Measurements from ENCODE around the gene EPS15. TPM values are rescaled to one million over a fixed set of nuclear protein-coding genes. Genes with fewer than 3 reads are reported as not detected.
A peak's percentile ranks its signal among the peaks of the same experiment; 100 is the strongest.
"Not testable (repeated sequence)": the region's sequence is repeated elsewhere in the genome, so short reads cannot be mapped to it uniquely, and the experiment has no call there.

EPS15 gene
- polyA plus RNA-seq, 3 donors from 2014 or later: 28.9 to 49.4 (median 34.9) TPM

- Mint-ChIP-seq H3K9me3 (peaks cover 0 to 2% (median 0%) of the 10 kb centered on the region in 6 donors), H3K4me3 (no peak overlapping the region), H3K36me3 (peaks cover 15 to 37% (median 33%) of the 10 kb centered on the region in 3 donors), H3K27me3 (ENCODE audit: low read depth in 3 of 3) (no peaks in the 10 kb centered on the region), H3K4me1 (peaks cover 1 to 6% of the 10 kb centered on the region in 2 donors), H3K27ac (no peak overlapping the region)
- DNase-seq: no peak
Observed at GRCh38 chr1:51463561-51463960, 55.5 kb downstream of the EPS15 start.

DNA sequence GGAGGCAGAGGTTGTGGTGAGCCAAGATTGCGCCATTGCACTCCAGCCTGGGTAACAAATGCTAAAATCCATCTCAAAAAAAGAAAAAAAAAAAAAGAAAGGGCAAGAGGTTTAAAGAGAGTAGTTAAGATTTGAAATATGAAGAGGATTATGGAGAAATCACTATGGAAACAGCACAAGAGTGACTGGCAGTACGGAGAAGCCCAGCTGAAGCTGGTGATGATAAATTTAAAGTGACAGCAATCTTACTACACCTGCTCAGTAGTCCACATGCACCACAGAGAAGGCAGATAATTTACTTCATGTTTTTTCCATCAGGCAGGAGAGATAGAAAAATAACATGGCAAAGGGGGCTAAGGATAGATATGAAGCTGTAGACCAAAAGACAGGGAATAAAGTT, 56.8 kb downstream of the EPS15 start:
- Mint-ChIP-seq H3K27ac (peak overlapping the region in 1 of 6 donors; percentile 74), H3K36me3 (peaks cover 19 to 42% (median 36%) of the 10 kb centered on the region in 3 donors)
- DNase-seq; H3K27me3 Mint-ChIP-seq (ENCODE audit: low read depth in 3 of 3); H3K4me1 Mint-ChIP-seq; H3K4me3 Mint-ChIP-seq; H3K9me3 Mint-ChIP-seq: not testable (repeated sequence)

GRCh38 chr1:51454554-51454953, 64.5 kb downstream of the EPS15 start:
- Mint-ChIP-seq H3K4me1 (no peaks in the 10 kb centered on the region), H3K36me3 (peaks cover 13 to 31% (median 19%) of the 10 kb centered on the region in 3 donors), H3K9me3 (no peaks in the 10 kb centered on the region), H3K27me3 (ENCODE audit: low read depth in 3 of 3) (peaks cover 0 to 1% (median 0%) of the 10 kb centered on the region in 3 donors), H3K27ac (no peak overlapping the region), H3K4me3 (no peak overlapping the region)
- DNase-seq: no peak

- no peak overlapping the region for H3K4me3 Mint-ChIP-seq
- peaks cover 9 to 24% (median 19%) of the 10 kb centered on the region in 3 donors for H3K36me3 Mint-ChIP-seq
- H3K27me3 Mint-ChIP-seq (ENCODE audit: low read depth in 3 of 3): peaks cover 0 to 1% (median 0%) of the 10 kb centered on the region in 3 donors
- peaks cover 0 to under 1% of the 10 kb centered on the region in 2 donors for H3K4me1 Mint-ChIP-seq
- no peak overlapping the region for H3K27ac Mint-ChIP-seq
- DNase-seq: no peak
- no peaks in the 10 kb centered on the region for H3K9me3 Mint-ChIP-seq
Observed at GRCh38 chr1:51453010-51453409, 66.1 kb downstream of the EPS15 start.

DNA sequence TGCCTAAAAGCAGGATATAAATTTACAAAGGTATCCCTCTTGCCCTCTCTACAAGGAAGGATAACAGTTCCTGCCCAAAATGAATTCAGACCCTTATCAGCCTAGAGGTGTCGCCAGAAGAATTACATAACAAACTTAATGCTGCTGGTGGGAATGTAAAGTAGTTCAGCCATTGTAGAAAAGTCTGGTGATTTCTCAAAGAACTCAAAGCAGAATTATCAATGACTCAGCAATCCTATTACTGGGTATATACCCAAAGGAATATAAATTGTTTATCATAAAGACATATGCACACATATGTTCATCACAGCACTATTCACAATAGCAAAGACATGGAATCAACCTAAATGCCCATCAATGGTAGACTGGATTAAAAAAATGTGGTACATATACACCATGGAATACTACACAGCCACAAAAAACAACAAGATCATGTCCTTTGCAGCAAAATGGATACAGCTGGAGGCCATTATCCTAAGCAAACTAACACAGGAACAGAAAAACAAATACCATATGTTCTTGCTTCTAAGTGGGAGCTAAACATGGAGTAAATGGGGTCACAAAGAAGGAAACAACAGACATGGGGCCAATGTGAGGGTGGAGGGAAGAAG, 70.1 kb downstream of the EPS15 start:
- Mint-ChIP-seq H3K27ac (peak overlapping the region in 1 of 6 donors; percentile 24), H3K4me1 (peaks cover 8 to 13% of the 10 kb centered on the region in 2 donors), H3K36me3 (peaks cover 11 to 23% (median 19%) of the 10 kb centered on the region in 3 donors)
- H3K4me3 Mint-ChIP-seq; DNase-seq; H3K9me3 Mint-ChIP-seq; H3K27me3 Mint-ChIP-seq (ENCODE audit: low read depth in 3 of 3): not testable (repeated sequence)

DNA sequence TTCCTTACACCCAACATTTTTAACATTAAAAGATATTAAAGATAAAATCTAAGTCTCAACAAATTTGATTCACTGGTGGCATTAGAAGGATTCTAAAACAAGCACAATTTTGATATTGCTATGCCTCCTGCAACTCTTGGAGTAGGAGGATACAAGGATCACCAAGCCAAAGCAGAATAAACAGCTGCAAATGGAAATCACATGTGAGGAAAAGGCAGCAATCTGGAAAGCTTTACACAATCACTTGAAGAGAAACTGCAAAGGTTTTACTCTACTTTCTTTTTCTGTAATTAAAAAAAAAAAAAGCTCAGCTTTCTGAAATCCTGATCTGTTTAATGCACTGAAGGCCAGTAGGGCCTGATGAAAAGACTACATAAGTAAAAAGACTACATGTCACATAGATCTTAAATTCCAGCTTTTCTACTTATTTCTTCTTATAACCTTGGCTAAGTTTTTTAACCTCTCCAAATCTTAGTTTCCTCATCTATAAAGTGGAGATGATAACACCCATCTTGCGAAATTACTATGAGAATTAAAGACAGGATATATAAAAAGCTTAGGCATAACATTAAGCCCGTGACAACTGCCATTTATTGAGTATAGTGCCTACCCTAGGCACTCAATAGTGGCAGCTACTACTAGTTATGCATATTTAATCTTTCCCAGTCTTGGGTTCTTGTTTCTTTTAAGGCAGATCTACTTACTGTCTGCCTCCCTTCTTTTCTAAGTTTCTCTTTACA, 73.5 kb downstream of the EPS15 start:
- H3K4me1 Mint-ChIP-seq: peaks cover 37 to 43% of the 10 kb centered on the region in 2 donors
- no peak for DNase-seq
- no peak overlapping the region for H3K4me3 Mint-ChIP-seq
- no peaks in the 10 kb centered on the region for H3K9me3 Mint-ChIP-seq
- no peaks in the 10 kb centered on the region for H3K27me3 Mint-ChIP-seq (ENCODE audit: low read depth in 3 of 3)
- peak overlapping the region in 3 of 6 donors; percentile 16 to 66 (median 50) for H3K27ac Mint-ChIP-seq
- H3K36me3 Mint-ChIP-seq: peaks cover 11 to 26% (median 17%) of the 10 kb centered on the region in 3 donors

- Mint-ChIP-seq H3K27ac (peak overlapping the region in 2 of 6 donors; percentile 17 to 66), H3K4me3 (no peak overlapping the region), H3K36me3 (peaks cover 11 to 21% (median 16%) of the 10 kb centered on the region in 3 donors), H3K9me3 (no peaks in the 10 kb centered on the region), H3K27me3 (ENCODE audit: low read depth in 3 of 3) (no peaks in the 10 kb centered on the region), H3K4me1 (peaks cover 37 to 43% of the 10 kb centered on the region in 2 donors)
- DNase-seq: no peak
Observed at GRCh38 chr1:51444534-51445192, 74.4 kb downstream of the EPS15 start.

DNA sequence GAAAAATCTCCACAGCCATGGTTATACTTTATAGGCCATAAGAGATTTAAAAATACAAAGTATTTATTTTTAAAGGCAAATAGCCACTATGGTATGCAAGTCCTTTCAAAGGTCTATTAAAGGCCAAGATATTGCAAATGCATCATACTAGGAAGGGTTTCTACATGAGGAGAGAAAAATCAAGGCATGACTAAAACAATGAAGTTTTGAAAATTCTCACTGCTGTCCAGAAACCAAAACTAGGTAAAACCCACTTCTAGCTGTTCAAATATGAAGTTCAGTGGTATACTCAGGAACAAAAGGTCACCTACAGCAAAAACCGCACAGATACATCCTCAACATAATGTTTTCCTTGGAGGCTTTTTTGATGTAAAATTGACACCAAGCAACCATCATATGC, 75.0 kb downstream of the EPS15 start:
- DNase-seq: no peak
- no peak overlapping the region for H3K4me3 Mint-ChIP-seq
- no peaks in the 10 kb centered on the region for H3K27me3 Mint-ChIP-seq (ENCODE audit: low read depth in 3 of 3)
- peaks cover 10 to 23% (median 11%) of the 10 kb centered on the region in 3 donors for H3K36me3 Mint-ChIP-seq
- H3K27ac Mint-ChIP-seq: peak overlapping the region in 3 of 6 donors; percentile 29 to 51 (median 37)
- H3K4me1 Mint-ChIP-seq: peaks cover 37 to 44% of the 10 kb centered on the region in 2 donors
- no peaks in the 10 kb centered on the region for H3K9me3 Mint-ChIP-seq

- DNase-seq: no peak
- H3K4me3 Mint-ChIP-seq: no peak overlapping the region
- peaks cover 9 to 29% (median 15%) of the 10 kb centered on the region in 3 donors for H3K36me3 Mint-ChIP-seq
- H3K27ac Mint-ChIP-seq: peak overlapping the region in 1 of 6 donors; percentile 59
- no peaks in the 10 kb centered on the region for H3K27me3 Mint-ChIP-seq (ENCODE audit: low read depth in 3 of 3)
- peaks cover 42 to 49% of the 10 kb centered on the region in 2 donors for H3K4me1 Mint-ChIP-seq
- no peaks in the 10 kb centered on the region for H3K9me3 Mint-ChIP-seq
Observed at GRCh38 chr1:51443555-51443954, 75.5 kb downstream of the EPS15 start.

DNA sequence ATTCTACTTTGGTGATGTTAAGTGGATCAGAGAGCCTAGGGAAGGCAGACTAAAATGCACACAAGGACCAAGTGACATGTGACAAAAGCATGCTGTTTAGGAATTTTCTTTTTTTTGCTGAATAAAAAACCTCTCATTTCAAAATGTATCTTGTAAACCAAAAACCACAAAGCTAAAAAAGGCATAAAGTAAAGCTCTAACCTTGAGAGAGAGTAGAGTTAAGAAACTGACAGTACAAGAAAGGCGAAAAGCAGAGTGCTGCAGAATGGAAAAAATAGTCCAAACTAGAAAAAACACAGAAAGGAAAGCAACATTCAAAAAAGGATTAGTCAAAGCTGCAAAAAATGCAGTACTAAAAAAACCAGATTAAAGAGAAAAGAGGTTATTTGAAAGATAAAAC, 76.5 kb downstream of the EPS15 start:
- Mint-ChIP-seq H3K27ac (peak overlapping the region; percentile 6 to 90 (median 74)), H3K9me3 (no peaks in the 10 kb centered on the region), H3K4me1 (peaks cover 38 to 46% of the 10 kb centered on the region in 2 donors), H3K4me3 (peak overlapping the region in 4 of 5 donors; percentile 19 to 76 (median 44)), H3K27me3 (ENCODE audit: low read depth in 3 of 3) (no peaks in the 10 kb centered on the region), H3K36me3 (peaks cover 9 to 29% (median 15%) of the 10 kb centered on the region in 3 donors)
- peak in 2 of 3 donors; percentile 3 for DNase-seq

DNA sequence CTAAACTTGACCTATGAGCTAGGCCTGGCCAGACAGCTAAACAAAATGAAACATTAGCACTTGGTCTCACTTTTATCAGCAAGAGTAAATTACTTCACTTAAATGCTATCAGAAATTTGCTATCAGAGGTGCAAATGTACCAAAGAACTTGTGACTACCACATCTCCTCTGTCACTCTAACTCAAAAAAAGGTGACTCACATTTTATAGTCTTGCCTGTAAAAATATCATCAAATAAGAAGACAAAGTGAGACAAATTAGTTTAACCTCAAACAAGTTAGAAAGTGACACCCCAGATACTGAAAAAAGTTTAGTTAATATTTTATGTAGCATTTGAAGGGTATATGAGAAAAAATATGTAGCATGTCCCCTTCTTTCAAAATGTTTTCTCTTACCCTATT, 76.9 kb downstream of the EPS15 start:
- peaks cover 36 to 42% of the 10 kb centered on the region in 2 donors for H3K4me1 Mint-ChIP-seq
- H3K36me3 Mint-ChIP-seq: peaks cover 9 to 26% (median 15%) of the 10 kb centered on the region in 3 donors

DNA sequence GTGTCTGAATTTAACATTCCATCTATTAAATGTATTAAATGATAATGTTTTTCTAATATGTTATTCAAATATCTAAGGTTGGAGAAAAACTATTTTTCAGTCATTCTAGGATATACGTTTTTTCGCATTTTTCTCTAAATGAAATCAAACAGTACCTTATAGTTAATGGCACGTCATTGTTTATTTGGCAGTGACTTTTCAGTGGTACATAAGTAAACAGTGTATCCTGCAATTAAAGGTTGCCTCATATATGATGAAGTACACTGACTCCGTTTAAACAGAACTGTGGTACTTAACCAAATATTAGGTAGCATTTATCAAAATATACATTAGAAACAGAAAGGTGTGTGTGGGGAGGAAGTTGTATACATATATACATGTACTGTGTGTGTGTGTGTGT, 79.2 kb downstream of the EPS15 start:
- Mint-ChIP-seq H3K4me3 (no peak overlapping the region), H3K4me1 (peaks cover 38 to 42% of the 10 kb centered on the region in 2 donors), H3K36me3 (peaks cover 20 to 25% (median 20%) of the 10 kb centered on the region in 3 donors), H3K9me3 (no peaks in the 10 kb centered on the region), H3K27ac (no peak overlapping the region), H3K27me3 (ENCODE audit: low read depth in 3 of 3) (no peaks in the 10 kb centered on the region)
- DNase-seq: no peak

More for the DNA sequence above, 76.9 kb downstream of the EPS15 start:
- no peaks in the 10 kb centered on the region for H3K27me3 Mint-ChIP-seq (ENCODE audit: low read depth in 3 of 3)
- no peaks in the 10 kb centered on the region for H3K9me3 Mint-ChIP-seq
- H3K4me3 Mint-ChIP-seq: peak overlapping the region in 4 of 5 donors; percentile 19 to 76 (median 44)
- DNase-seq: peak; percentile 5 to 29 (median 7)
- peak overlapping the region; percentile 6 to 90 (median 74) for H3K27ac Mint-ChIP-seq

DNA sequence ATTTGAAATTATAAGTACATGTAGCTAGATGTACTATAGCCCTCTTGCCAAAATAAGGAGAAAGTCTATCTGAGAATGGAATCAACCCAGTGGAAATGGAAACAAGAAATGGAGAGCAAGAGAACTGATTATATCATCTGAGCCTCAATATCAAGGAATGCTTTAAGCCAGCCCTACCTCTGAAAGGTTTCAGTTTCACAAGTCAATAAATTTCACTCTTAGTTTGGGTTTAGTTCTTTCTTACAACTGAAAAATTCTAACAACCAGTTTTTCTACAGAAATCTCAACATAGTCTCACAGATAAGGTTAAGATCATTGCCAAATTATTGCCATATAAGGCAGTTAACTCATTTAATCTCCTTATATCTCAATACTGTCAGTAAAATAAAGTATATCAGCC, 80.0 kb downstream of the EPS15 start:
- peaks cover 44 to 47% of the 10 kb centered on the region in 2 donors for H3K4me1 Mint-ChIP-seq
- peaks cover 18 to 25% (median 19%) of the 10 kb centered on the region in 3 donors for H3K36me3 Mint-ChIP-seq
- H3K9me3 Mint-ChIP-seq: no peaks in the 10 kb centered on the region
- H3K4me3 Mint-ChIP-seq: no peak overlapping the region
- peak overlapping the region in 2 of 6 donors; percentile 17 to 19 for H3K27ac Mint-ChIP-seq
- DNase-seq: no peak
- H3K27me3 Mint-ChIP-seq (ENCODE audit: low read depth in 3 of 3): no peaks in the 10 kb centered on the region

Measured in immature natural killer cell (primary cell).